ENCODE results near the gene SPATA6L.

The SPATA6L gene

GRCh38 chr9:4585135-4585534 lies 81.1 kb downstream of the SPATA6L start:
- H3K4me3 ChIP-seq (replicated peaks; ENCODE audit: low read depth, low read length): no peak overlapping the region
- DNase-seq (ENCODE audit: extremely low read depth, low read depth): no peak
- no peak for TF ChIP-seq CTCF (IDR thresholded peaks at IDR 0.05; ENCODE audit: low read depth, low read length, missing control alignments)

GRCh38 chr9:4584636-4585035 lies 81.6 kb downstream of the SPATA6L start:
- DNase-seq (ENCODE audit: extremely low read depth, low read depth): no peak
- TF ChIP-seq CTCF (IDR thresholded peaks at IDR 0.05; ENCODE audit: low read depth, low read length, missing control alignments): no peak

GRCh38 chr9:4583001-4583400 lies 83.3 kb downstream of the SPATA6L start:
- DNase-seq (ENCODE audit: extremely low read depth, low read depth): no peak
- TF ChIP-seq CTCF (IDR thresholded peaks at IDR 0.05; ENCODE audit: low read depth, low read length, missing control alignments): no peak

More at GRCh38 chr9:4584636-4585035, 81.6 kb downstream of the SPATA6L start:
- H3K4me3 ChIP-seq (replicated peaks; ENCODE audit: low read depth, low read length): no peak overlapping the region

GRCh38 chr9:4581861-4582565 lies 84.3 kb downstream of the SPATA6L start:
- TF ChIP-seq CTCF (IDR thresholded peaks at IDR 0.05; ENCODE audit: low read depth, low read length, missing control alignments): no peak
- no peak overlapping the region for H3K4me3 ChIP-seq (replicated peaks; ENCODE audit: low read depth, low read length)
- no peak for DNase-seq (ENCODE audit: extremely low read depth, low read depth)

More at GRCh38 chr9:4583001-4583400, 83.3 kb downstream of the SPATA6L start:
- H3K4me3 ChIP-seq (replicated peaks; ENCODE audit: low read depth, low read length): no peak overlapping the region

GRCh38 chr9:4581035-4581760 lies 85.1 kb downstream of the SPATA6L start:
- TF ChIP-seq CTCF (IDR thresholded peaks at IDR 0.05; ENCODE audit: low read depth, low read length, missing control alignments): no peak
- no peak overlapping the region for H3K4me3 ChIP-seq (replicated peaks; ENCODE audit: low read depth, low read length)
- no peak for DNase-seq (ENCODE audit: extremely low read depth, low read depth)

- DNase-seq (ENCODE audit: extremely low read depth, low read depth): no peak
- H3K4me3 ChIP-seq (replicated peaks; ENCODE audit: low read depth, low read length): no peak overlapping the region
- TF ChIP-seq CTCF (IDR thresholded peaks at IDR 0.05; ENCODE audit: low read depth, low read length, missing control alignments): no peak
These were observed 87.3 kb downstream of the SPATA6L start for GRCh38 chr9:4579001-4579400.
